Measurements from ENCODE around the gene MPG.
A peak's percentile ranks its signal among the peaks of the same experiment; 100 is the strongest.
"Not testable (repeated sequence)": the region's sequence is repeated elsewhere in the genome, so short reads cannot be mapped to it uniquely, and the experiment has no call there.

The MPG gene

GRCh38 chr16:77807-78443 lies at the start of gene MPG:
MPG (plus strand) TSS chr16:78225; CDS start chr16:78310, 85 bp downstream.
- FAIRE-seq (peak; percentile 78), DNase-seq (ENCODE audit: insufficient read length, low spot score) (peak; percentile 94)

GRCh38 chr16:30627-31026 lies 47.4 kb upstream of the MPG start:
- FAIRE-seq; DNase-seq (ENCODE audit: insufficient read length, low spot score): not testable (repeated sequence)

GRCh38 chr16:33154-33876 lies 44.7 kb upstream of the MPG start:
- FAIRE-seq: not testable (repeated sequence)

GRCh38 chr16:33877-34647 lies 44.0 kb upstream of the MPG start:
- DNase-seq (ENCODE audit: insufficient read length, low spot score) (no peak), FAIRE-seq (peak; percentile 92)

More at GRCh38 chr16:33154-33876, 44.7 kb upstream of the MPG start:
- not testable (repeated sequence) for DNase-seq (ENCODE audit: insufficient read length, low spot score)

GRCh38 chr16:34648-34987 lies 43.4 kb upstream of the MPG start:
- no peak for FAIRE-seq

GRCh38 chr16:35011-35677 lies 42.9 kb upstream of the MPG start:
- FAIRE-seq: no peak

More at GRCh38 chr16:34648-34987, 43.4 kb upstream of the MPG start:
- no peak for DNase-seq (ENCODE audit: insufficient read length, low spot score)

GRCh38 chr16:35678-36305 lies 42.2 kb upstream of the MPG start:
- FAIRE-seq (no peak), DNase-seq (ENCODE audit: insufficient read length, low spot score) (no peak)

More at GRCh38 chr16:35011-35677, 42.9 kb upstream of the MPG start:
- DNase-seq (ENCODE audit: insufficient read length, low spot score): no peak

- DNase-seq (ENCODE audit: insufficient read length, low spot score) (no peak), FAIRE-seq (no peak)
These were observed 41.6 kb upstream of the MPG start for GRCh38 chr16:36336-36984.

GRCh38 chr16:37511-37910 lies 40.5 kb upstream of the MPG start:
- FAIRE-seq (no peak), DNase-seq (ENCODE audit: insufficient read length, low spot score) (no peak)

GRCh38 chr16:38206-38605 lies 39.8 kb upstream of the MPG start:
- not testable (repeated sequence) for DNase-seq (ENCODE audit: insufficient read length, low spot score); FAIRE-seq

GRCh38 chr16:38941-39892 lies 38.8 kb upstream of the MPG start:
- no peak for DNase-seq (ENCODE audit: insufficient read length, low spot score)
- FAIRE-seq: peak; percentile 38

- FAIRE-seq: no peak
- DNase-seq (ENCODE audit: insufficient read length, low spot score): no peak
These were observed 36.5 kb upstream of the MPG start for GRCh38 chr16:41439-42068.

GRCh38 chr16:42069-42457 lies 36.0 kb upstream of the MPG start:
- DNase-seq (ENCODE audit: insufficient read length, low spot score) (no peak), FAIRE-seq (no peak)

- DNase-seq (ENCODE audit: insufficient read length, low spot score) (no peak), FAIRE-seq (no peak)
These were observed 35.3 kb upstream of the MPG start for GRCh38 chr16:42691-43090.

GRCh38 chr16:43294-43693 lies 34.7 kb upstream of the MPG start:
- no peak for FAIRE-seq
- DNase-seq (ENCODE audit: insufficient read length, low spot score): no peak

- FAIRE-seq: no peak
These were observed 33.4 kb upstream of the MPG start for GRCh38 chr16:44655-45054.

GRCh38 chr16:45454-45853 lies 32.6 kb upstream of the MPG start:
- DNase-seq (ENCODE audit: insufficient read length, low spot score) (no peak), FAIRE-seq (no peak)

More at GRCh38 chr16:44655-45054, 33.4 kb upstream of the MPG start:
- no peak for DNase-seq (ENCODE audit: insufficient read length, low spot score)

- not testable (repeated sequence) for FAIRE-seq; DNase-seq (ENCODE audit: insufficient read length, low spot score)
These were observed 31.5 kb upstream of the MPG start for GRCh38 chr16:46510-46909.
